ENCODE measurements around the gene HMGB2. TPM values are rescaled to one million over a fixed set of nuclear protein-coding genes. Genes with fewer than 3 reads are reported as not detected.
A peak's percentile ranks its signal among the peaks of the same experiment; 100 is the strongest.

HMGB2 gene
- total and polyA plus RNA-seq, 2 experiments from 2014 or later = 103 to 593 TPM

- Histone ChIP-seq H3K27me3 (ENCODE audit: insufficient read depth) (no peaks in the 10 kb centered on the region), H3K4me1 (ENCODE audit: insufficient read depth) (peaks cover 33% of the 10 kb centered on the region), H3F3A (replicated peaks; ENCODE audit: low read depth) (no peaks in the 10 kb centered on the region), H3K79me2 (replicated peaks; ENCODE audit: insufficient read depth) (no peaks in the 10 kb centered on the region), H4K20me1 (replicated peaks; ENCODE audit: insufficient read depth) (no peaks in the 10 kb centered on the region), H3K36me3 (ENCODE audit: insufficient read depth) (no peaks in the 10 kb centered on the region), H3K4me2 (peak overlapping the region; percentile 3; the same call in 1 of the 2 replicates), H3K9me2 (ENCODE audit: insufficient read depth) (no peaks in the 10 kb centered on the region), H2AFZ (no peak overlapping the region), H3K27ac (ENCODE audit: low read depth) (no peak overlapping the region), H3K4me3 (no peak overlapping the region)
- Mint-ChIP-seq H3K27ac (no peak overlapping the region; the same call in 1 of the 2 replicates), H3K4me1 (peaks cover 23% of the 10 kb centered on the region), H3K9me3 (no peaks in the 10 kb centered on the region), H3K4me3 (peak overlapping the region; percentile 47; the same call in 2 of the 3 replicates), H3K36me3 (ENCODE audit: low read depth) (no peaks in the 10 kb centered on the region), H3K27me3 (ENCODE audit: insufficient read depth, low read depth, poor library complexity) (no peaks in the 10 kb centered on the region)
- ATAC-seq (peak; percentile 68), DNase-seq (ENCODE audit: low spot score) (peak; percentile 48)
- no peak for TF ChIP-seq EZH2 (IDR thresholded peaks at IDR 0.05; ENCODE audit: low read depth, unreplicated experiment)
- no peak for TF ChIP-seq JUNB (IDR thresholded peaks at IDR 0.05; ENCODE audit: unreplicated experiment)
- no peak for TF ChIP-seq REST (IDR thresholded peaks at IDR 0.05; ENCODE audit: unreplicated experiment)
- peak; percentile 75; the same call in 1 of the 2 replicates for TF ChIP-seq NANOG (IDR thresholded peaks at IDR 0.05; ENCODE audit: borderline replicate concordance)
- no peak for TF ChIP-seq STAT1 (IDR thresholded peaks at IDR 0.05; ENCODE audit: unreplicated experiment)
These were observed 47.5 kb upstream of the HMGB2 start for GRCh38 chr4:173381610-173382009.

GRCh38 chr4:173380987-173381386, 46.8 kb upstream of the HMGB2 start:
- no peak overlapping the region for H3K4me3 ChIP-seq
- Mint-ChIP-seq H3K27me3 (ENCODE audit: insufficient read depth, low read depth, poor library complexity) (no peaks in the 10 kb centered on the region), H3K27ac (no peak overlapping the region), H3K36me3 (ENCODE audit: low read depth) (peaks cover under 1% of the 10 kb centered on the region; the same call in 1 of the 3 replicates), H3K9me3 (no peaks in the 10 kb centered on the region), H3K4me3 (no peak overlapping the region), H3K4me1 (peaks cover 23% of the 10 kb centered on the region)
- no peaks in the 10 kb centered on the region for H3F3A ChIP-seq (replicated peaks; ENCODE audit: low read depth)
- DNase-seq (ENCODE audit: low spot score) = no peak
- no peaks in the 10 kb centered on the region for H4K20me1 ChIP-seq (replicated peaks; ENCODE audit: insufficient read depth)
- no peak overlapping the region for H2AFZ ChIP-seq
- no peak overlapping the region for H3K27ac ChIP-seq (ENCODE audit: low read depth)
- no peak for ATAC-seq
- peak overlapping the region; percentile 3 for H3K4me2 ChIP-seq
- no peaks in the 10 kb centered on the region for H3K79me2 ChIP-seq (replicated peaks; ENCODE audit: insufficient read depth)
- no peaks in the 10 kb centered on the region for H3K27me3 ChIP-seq (ENCODE audit: insufficient read depth)
- no peaks in the 10 kb centered on the region for H3K36me3 ChIP-seq (ENCODE audit: insufficient read depth)
- H3K9me2 ChIP-seq (ENCODE audit: insufficient read depth) = no peaks in the 10 kb centered on the region
- H3K4me1 ChIP-seq (ENCODE audit: insufficient read depth) = peaks cover 33% of the 10 kb centered on the region
- no peak for TF ChIP-seq REST (IDR thresholded peaks at IDR 0.05; ENCODE audit: unreplicated experiment)
- TF ChIP-seq CTCF (conservative IDR thresholded peaks at IDR 0.05; ENCODE audit: low read depth in 2 of 2) = no peak

Data from GM23338 (cell line).